Daoy (cell line): Measurements from ENCODE around the gene UBR2. TPM values are rescaled to one million over a fixed set of nuclear protein-coding genes. Genes with fewer than 3 reads are reported as not detected.
"Not testable (repeated sequence)": the region's sequence is repeated elsewhere in the genome, so short reads cannot be mapped to it uniquely, and the experiment has no call there.

Experiments
- DNase-seq: peaks from one replicate; pipeline ENCODE4 v3.0.0-alpha.2; 2015; ENCODE audit warnings: low read depth
- total RNA-seq: library from RNA; depleted of rRNA; stranded (reverse); fragments of >200 nt; shearing (Covaris generic); gene quantifications from 2 replicates; pipeline ENCODE4 v1.2.3, GENCODE V29; 2014

Gene UBR2
- total RNA-seq, 1 experiment from 2014 or later, result 23.1 TPM

- peak; percentile 70 for DNase-seq
These were observed 128.5 kb downstream of the UBR2 start for GRCh38 chr6:42692137-42692911.

GRCh38 chr6:42693725-42694323 lies 130.0 kb downstream of the UBR2 start:
- no peak for DNase-seq

GRCh38 chr6:42694586-42694985 lies 130.8 kb downstream of the UBR2 start:
- no peak for DNase-seq

- DNase-seq, result no peak
These were observed 132.9 kb downstream of the UBR2 start for GRCh38 chr6:42696526-42697267.

- no peak for DNase-seq
These were observed 133.4 kb downstream of the UBR2 start for GRCh38 chr6:42697268-42697655.

GRCh38 chr6:42698217-42698616 lies 134.4 kb downstream of the UBR2 start:
- no peak for DNase-seq

GRCh38 chr6:42702200-42702599 lies 138.4 kb downstream of the UBR2 start:
- DNase-seq, result peak; percentile 72

- not testable (repeated sequence) for DNase-seq
These were observed 139.0 kb downstream of the UBR2 start for GRCh38 chr6:42702786-42703185.

GRCh38 chr6:42704251-42704936 lies 140.6 kb downstream of the UBR2 start:
- DNase-seq, result no peak

- no peak for DNase-seq
These were observed 141.1 kb downstream of the UBR2 start for GRCh38 chr6:42704937-42705374.

GRCh38 chr6:42707595-42707994 lies 143.8 kb downstream of the UBR2 start:
- DNase-seq, result no peak

GRCh38 chr6:42708096-42708495 lies 144.3 kb downstream of the UBR2 start:
- DNase-seq, result no peak

- DNase-seq, result no peak
These were observed 146.0 kb downstream of the UBR2 start for GRCh38 chr6:42709871-42710270.

- no peak for DNase-seq
These were observed 146.5 kb downstream of the UBR2 start for GRCh38 chr6:42710316-42710715.

- no peak for DNase-seq
These were observed 148.1 kb downstream of the UBR2 start for GRCh38 chr6:42711930-42712329.

- DNase-seq, result peak; percentile 43
These were observed 150.4 kb downstream of the UBR2 start for GRCh38 chr6:42714098-42714761.

GRCh38 chr6:42715871-42716270 lies 152.0 kb downstream of the UBR2 start:
- no peak for DNase-seq

GRCh38 chr6:42720739-42721138 lies 156.9 kb downstream of the UBR2 start:
- DNase-seq, result peak; percentile 52

- DNase-seq, result no peak
These were observed 158.7 kb downstream of the UBR2 start, which contains the start of gene PRPH2 for GRCh38 chr6:42722497-42722896. Gene PRPH2 (minus strand): TSS chr6:42722597. CDS start chr6:42722334, 263 bp downstream.

GRCh38 chr6:42724825-42725224 lies 161.0 kb downstream of the UBR2 start:
- DNase-seq, result no peak

GRCh38 chr6:42726026-42726425 lies 162.2 kb downstream of the UBR2 start:
- no peak for DNase-seq
